Loucy (cell line): ENCODE data around the gene C2CD4B.

Experiments used
- H2AFZ ChIP-seq: fragments of 200-600 bp; sonication (generic); 2 replicates; pipeline ENCODE4 v1.6.0; 2016; ENCODE audit warnings: antibody characterized with exemption, mild to moderate bottlenecking, low read length, moderate library complexity
- H3F3A ChIP-seq: fragments of 200-600 bp; 2 replicates; pipeline ENCODE4 v1.6.0; 2016; ENCODE audit warnings: antibody characterized with exemption, low read depth, mild to moderate bottlenecking
- H3K27me3 ChIP-seq: fragments of 200-600 bp; sonication (generic); 2 replicates; pipeline ENCODE4 v1.6.1; 2014; ENCODE audit warnings: low read length, mild to moderate bottlenecking; ENCODE audit not compliant: insufficient read depth, poor library complexity, severe bottlenecking
- H3K36me3 ChIP-seq: fragments of 200-600 bp; sonication (generic); 2 replicates; pipeline ENCODE4 v1.6.1; 2016; ENCODE audit warnings: low read length; ENCODE audit not compliant: insufficient read depth
- H3K4me1 ChIP-seq: fragments of 200-600 bp; sonication (generic); 2 replicates; pipeline ENCODE4 v1.5.1; 2014; ENCODE audit warnings: low read length, mild to moderate bottlenecking; ENCODE audit not compliant: insufficient read depth, poor library complexity, severe bottlenecking
- H3K4me2 ChIP-seq: fragments of 200-600 bp; sonication (generic); 2 replicates; pipeline ENCODE4 v1.6.0; 2014; ENCODE audit warnings: antibody characterized with exemption, low read length, low read depth, mild to moderate bottlenecking; ENCODE audit not compliant: poor library complexity, severe bottlenecking
- H3K4me3 ChIP-seq: fragments of 200-600 bp; sonication (generic); 2 replicates; pipeline ENCODE4 v1.5.1; 2014; ENCODE audit warnings: low read length, mild to moderate bottlenecking, mixed read lengths; ENCODE audit not compliant: poor library complexity, severe bottlenecking
- H3K79me2 ChIP-seq: fragments of 200-600 bp; sonication (generic); 2 replicates; pipeline ENCODE4 v1.6.1; 2014; ENCODE audit warnings: low read length; ENCODE audit not compliant: insufficient read depth
- H3K9ac ChIP-seq: fragments of 200-600 bp; sonication (generic); 2 replicates; pipeline ENCODE4 v1.6.0; 2014; ENCODE audit warnings: mild to moderate bottlenecking, low read depth, low read length, moderate library complexity; ENCODE audit not compliant: poor library complexity, severe bottlenecking
- H3K9me2 ChIP-seq: fragments of 200-600 bp; sonication (generic); replicated peaks from 2 replicates; pipeline ENCODE4 v1.6.1; 2016; ENCODE audit warnings: low read depth, low read length, mixed read lengths
- H3K9me3 ChIP-seq: fragments of 200-600 bp; sonication (generic); 2 replicates; pipeline ENCODE4 v1.6.1; 2014; ENCODE audit warnings: mild to moderate bottlenecking, antibody characterized with exemption, low read length, low read depth; ENCODE audit not compliant: insufficient read depth
- H4K20me1 ChIP-seq: fragments of 200-600 bp; sonication (generic); 2 replicates; pipeline ENCODE4 v1.6.0; 2014; ENCODE audit warnings: antibody characterized with exemption, low read length, mild to moderate bottlenecking; ENCODE audit not compliant: insufficient read depth, poor library complexity, severe bottlenecking
- EZH2phosphoT487 ChIP-seq: fragments of 200-600 bp; IDR thresholded peaks from 2 replicates; pipeline ENCODE4 v1.6.1; 2018; ENCODE audit warnings: antibody characterized with exemption, mild to moderate bottlenecking, moderate library complexity, borderline replicate concordance
- TF ChIP-seq, protein P1 (sequence below): fragments of 200-600 bp; sonication (generic); conservative IDR thresholded peaks from 2 replicates; pipeline ENCODE4 v1.5.1; 2014; ENCODE audit warnings: mild to moderate bottlenecking, antibody characterized with exemption, low read length

Gene C2CD4B

DNA sequence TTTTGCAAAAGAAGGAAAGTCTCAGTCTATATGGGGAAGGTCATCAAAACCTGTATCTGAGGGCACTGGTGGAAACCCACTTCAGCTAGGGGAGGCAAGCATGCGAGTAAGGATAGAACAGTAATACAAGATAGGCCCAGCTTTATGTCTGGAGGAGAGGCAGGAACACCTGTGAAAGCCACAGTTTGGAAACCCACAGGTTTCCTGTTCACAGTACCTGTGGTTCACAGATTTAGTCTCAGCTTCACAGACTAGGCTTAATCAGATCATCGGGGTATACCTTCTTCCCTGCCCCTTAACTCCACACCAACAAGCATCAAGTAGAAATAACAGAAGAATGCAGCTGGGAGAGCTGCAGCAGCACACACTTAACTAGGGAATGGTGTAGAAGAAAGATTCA lies 36.2 kb downstream of the C2CD4B start:
- peak overlapping the region; percentile 12 for H3K4me2 ChIP-seq
- peaks cover 27% of the 10 kb centered on the region for H3K4me1 ChIP-seq
- no peaks in the 10 kb centered on the region for H3F3A ChIP-seq
- H2AFZ ChIP-seq = no peak overlapping the region
- H3K9me2 ChIP-seq = no peaks in the 10 kb centered on the region
- H3K9me3 ChIP-seq = no peaks in the 10 kb centered on the region
- no peak overlapping the region for H3K4me3 ChIP-seq
- no peaks in the 10 kb centered on the region for H3K79me2 ChIP-seq
- no peaks in the 10 kb centered on the region for H4K20me1 ChIP-seq
- no peaks in the 10 kb centered on the region for H3K27me3 ChIP-seq
- H3K9ac ChIP-seq = no peak overlapping the region
- TF ChIP-seq, protein P1, sequence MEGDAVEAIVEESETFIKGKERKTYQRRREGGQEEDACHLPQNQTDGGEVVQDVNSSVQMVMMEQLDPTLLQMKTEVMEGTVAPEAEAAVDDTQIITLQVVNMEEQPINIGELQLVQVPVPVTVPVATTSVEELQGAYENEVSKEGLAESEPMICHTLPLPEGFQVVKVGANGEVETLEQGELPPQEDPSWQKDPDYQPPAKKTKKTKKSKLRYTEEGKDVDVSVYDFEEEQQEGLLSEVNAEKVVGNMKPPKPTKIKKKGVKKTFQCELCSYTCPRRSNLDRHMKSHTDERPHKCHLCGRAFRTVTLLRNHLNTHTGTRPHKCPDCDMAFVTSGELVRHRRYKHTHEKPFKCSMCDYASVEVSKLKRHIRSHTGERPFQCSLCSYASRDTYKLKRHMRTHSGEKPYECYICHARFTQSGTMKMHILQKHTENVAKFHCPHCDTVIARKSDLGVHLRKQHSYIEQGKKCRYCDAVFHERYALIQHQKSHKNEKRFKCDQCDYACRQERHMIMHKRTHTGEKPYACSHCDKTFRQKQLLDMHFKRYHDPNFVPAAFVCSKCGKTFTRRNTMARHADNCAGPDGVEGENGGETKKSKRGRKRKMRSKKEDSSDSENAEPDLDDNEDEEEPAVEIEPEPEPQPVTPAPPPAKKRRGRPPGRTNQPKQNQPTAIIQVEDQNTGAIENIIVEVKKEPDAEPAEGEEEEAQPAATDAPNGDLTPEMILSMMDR = no peak
- no peak for TF ChIP-seq EZH2phosphoT487
- no peaks in the 10 kb centered on the region for H3K36me3 ChIP-seq

GRCh38 chr15:62126364-62126763 lies 38.7 kb downstream of the C2CD4B start:
- Histone ChIP-seq H3K36me3 (no peaks in the 10 kb centered on the region), H3K4me3 (no peak overlapping the region), H3F3A (no peaks in the 10 kb centered on the region), H2AFZ (no peak overlapping the region), H4K20me1 (no peaks in the 10 kb centered on the region), H3K9me2 (no peaks in the 10 kb centered on the region), H3K4me1 (peaks cover 29% of the 10 kb centered on the region), H3K9ac (no peak overlapping the region), H3K27me3 (no peaks in the 10 kb centered on the region), H3K4me2 (no peak overlapping the region), H3K79me2 (no peaks in the 10 kb centered on the region), H3K9me3 (no peaks in the 10 kb centered on the region)
- TF ChIP-seq, protein P1 = no peak
- TF ChIP-seq EZH2phosphoT487 = no peak

GRCh38 chr15:62125773-62126172 lies 39.3 kb downstream of the C2CD4B start:
- Histone ChIP-seq H3K9me2 (no peaks in the 10 kb centered on the region), H3K36me3 (no peaks in the 10 kb centered on the region), H3K79me2 (no peaks in the 10 kb centered on the region), H3K4me3 (no peak overlapping the region), H3K9ac (no peak overlapping the region), H3K4me2 (no peak overlapping the region), H3F3A (no peaks in the 10 kb centered on the region), H3K4me1 (peaks cover 29% of the 10 kb centered on the region), H4K20me1 (no peaks in the 10 kb centered on the region), H3K9me3 (no peaks in the 10 kb centered on the region), H3K27me3 (no peaks in the 10 kb centered on the region), H2AFZ (no peak overlapping the region)
- TF ChIP-seq, protein P1 = peak; percentile 63
- no peak for TF ChIP-seq EZH2phosphoT487
